Measurements from ENCODE around the gene GRAPL. TPM values are rescaled to one million over a fixed set of nuclear protein-coding genes. Genes with fewer than 3 reads are reported as not detected.
"Not testable (repeated sequence)": the region's sequence is repeated elsewhere in the genome, so short reads cannot be mapped to it uniquely, and the experiment has no call there.

Gene GRAPL
- polyA plus RNA-seq (ENCODE audit: insufficient read length): 2.1 TPM

DNA sequence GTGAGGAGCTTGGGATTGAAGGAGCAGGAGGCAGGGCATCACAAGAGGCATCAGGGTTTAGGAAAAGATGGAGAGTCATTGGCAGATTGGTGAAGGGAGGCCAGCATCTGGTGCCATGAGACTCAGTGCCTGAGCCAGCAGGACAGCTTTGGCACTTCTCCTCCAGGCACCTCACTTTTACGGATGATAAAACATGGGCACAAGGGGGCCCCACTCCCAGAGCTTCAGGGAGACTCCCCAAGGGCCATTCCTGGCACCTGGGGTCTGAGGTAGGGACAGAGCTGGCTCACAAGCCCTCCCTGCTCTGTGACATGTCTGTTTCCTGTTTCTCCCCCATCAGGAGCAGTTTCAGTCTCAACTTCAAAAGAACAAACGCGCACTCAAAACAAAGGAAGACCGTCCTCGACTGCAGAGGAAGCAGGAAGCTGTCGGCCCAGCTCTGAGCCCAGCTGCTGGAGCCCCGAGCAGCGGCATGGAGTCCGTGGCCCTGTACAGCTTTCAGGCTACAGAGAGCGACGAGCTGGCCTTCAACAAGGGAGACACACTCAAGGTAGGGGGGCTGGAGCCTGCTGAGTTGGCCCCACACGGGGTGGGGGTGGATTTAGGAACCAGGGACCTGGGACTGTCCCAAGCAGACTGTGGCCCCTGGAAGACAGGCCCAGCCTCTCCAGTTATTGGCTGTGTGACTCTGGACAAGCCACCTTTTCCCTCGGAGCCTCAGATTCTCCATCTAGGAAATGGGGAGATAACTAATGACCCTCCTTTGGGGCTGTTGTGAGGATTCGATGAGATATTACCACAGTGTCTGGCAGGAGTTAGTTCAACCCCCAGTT, at the start of gene GRAPL:
TSS of gene GRAPL (plus strand) at position 442 of the 833 bp plus-strand sequence. CDS start at position 473, 31 bp downstream.
- DNase-seq: not testable (repeated sequence)

DNA sequence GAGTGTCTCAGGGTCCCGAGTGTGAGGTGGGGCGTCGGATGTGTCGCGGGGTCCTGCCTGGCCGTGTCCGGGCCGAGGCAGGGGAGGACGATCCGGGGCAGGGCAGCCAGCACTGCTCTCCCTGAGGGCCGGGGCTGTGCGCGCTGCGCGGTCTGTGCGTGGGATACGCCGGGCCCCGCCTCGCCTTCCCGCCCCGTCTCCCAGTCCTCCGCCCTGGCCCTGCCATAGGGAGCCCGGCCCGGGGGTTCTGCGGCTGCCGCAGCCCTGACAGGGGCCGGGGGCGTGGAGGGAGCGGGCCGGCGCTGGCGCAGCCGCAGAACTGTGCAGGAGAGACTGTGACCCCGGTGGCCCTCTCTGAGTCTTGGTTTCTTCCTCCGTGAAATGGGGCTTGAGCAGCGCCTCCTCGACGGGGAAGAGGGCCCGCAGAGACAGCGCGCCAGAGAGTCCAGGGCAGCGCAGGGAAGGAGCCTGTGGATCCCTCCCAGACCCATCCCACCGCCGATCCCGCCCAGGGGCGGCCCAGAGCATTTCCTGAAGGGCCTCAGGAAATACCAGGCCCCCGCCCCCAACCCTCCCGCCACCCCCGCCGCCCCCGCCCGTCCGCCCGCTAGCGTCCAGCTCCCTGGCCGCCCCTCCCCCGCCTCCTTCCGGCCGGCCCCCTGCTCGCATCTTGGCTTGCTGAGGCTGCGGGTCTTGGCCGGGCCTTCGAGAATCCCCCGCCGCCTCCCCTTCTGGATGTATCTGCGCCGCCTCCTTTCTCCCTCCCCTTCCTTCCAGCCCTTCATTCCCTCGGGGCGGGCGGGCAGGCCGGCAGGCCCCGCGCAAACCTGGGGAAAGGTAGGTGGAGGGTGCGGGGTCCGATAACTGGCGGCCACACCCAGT, 38.3 kb upstream of the GRAPL start:
- not testable (repeated sequence) for DNase-seq

DNA sequence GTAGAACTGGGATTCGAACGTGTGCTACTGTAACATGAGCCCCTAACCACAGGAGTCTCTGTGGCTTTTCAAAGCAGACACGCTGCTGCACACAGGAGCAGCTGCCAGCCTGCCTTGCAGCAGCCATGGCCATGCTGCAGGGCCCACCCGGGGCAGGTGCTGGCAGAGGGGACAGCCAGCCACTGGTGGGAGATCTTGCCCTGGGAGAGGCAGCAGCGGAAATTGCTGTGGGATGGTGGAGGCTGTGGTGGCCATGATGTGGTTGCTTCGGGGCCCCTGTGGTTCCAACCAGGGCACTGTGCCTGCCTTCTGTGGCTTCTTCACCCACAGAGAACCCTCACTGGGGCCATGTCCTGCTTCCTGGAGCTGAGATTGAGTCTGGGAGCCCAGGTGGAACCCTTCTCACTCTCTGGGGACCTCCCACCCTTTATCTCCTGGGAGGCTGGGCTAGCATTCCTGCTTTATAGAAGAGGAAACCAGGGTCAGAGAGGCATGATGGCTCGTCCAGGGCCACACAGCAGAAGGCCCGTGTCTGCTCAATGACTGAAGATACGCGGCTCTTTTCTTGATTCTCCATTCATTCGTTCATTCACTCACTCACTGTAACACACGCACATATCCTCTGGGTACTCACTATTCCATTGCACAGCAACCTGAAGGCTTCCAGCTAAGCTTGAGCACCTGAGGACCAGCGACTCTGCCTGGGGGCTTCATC, 37.2 kb upstream of the GRAPL start:
- not testable (repeated sequence) for DNase-seq

DNA sequence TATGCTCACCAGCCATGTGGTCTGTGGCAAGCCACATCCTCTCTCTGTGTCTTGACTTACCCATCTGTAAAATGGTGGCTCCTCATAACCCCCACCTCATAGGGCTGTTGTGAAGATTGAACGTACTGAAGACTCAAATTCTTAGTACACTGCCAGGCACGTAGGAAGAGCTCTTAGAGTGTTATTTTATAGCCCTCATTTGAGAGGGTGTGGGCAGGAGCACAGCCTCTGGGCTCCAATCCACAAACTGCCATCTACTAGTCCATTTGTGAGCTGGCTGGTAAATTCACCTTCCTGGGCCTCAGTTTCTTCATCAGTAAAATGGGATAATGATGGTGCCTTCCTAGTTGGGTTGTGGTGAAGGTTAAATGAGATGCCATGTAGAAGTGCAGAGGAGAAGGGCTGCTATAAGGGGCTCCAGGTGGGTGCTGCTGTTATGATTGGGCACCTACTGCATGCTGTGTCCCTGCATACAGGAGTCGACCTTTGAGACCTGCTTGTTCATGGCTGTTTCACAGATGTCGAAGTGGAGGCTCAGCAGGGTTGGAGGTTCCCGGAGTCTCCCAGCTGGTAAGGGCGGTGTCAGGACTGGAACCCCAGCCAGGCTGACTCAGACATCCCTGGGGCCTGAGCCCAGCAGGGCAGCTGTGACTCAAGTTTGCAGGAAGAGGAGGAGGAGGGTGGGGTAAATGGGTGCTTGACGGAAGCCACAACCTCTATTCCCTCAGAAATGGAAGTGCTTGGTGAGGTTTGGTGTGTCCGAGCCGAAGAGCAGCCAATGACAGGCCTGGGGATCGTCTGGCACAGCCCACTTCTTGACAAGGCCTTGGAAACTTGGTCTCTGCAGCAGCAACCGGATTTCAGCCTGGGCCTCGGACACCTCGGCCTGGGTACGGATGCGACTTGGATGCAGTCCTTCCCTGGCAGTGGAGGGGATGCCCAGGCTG, 34.4 kb upstream of the GRAPL start:
- not testable (repeated sequence) for DNase-seq

DNA sequence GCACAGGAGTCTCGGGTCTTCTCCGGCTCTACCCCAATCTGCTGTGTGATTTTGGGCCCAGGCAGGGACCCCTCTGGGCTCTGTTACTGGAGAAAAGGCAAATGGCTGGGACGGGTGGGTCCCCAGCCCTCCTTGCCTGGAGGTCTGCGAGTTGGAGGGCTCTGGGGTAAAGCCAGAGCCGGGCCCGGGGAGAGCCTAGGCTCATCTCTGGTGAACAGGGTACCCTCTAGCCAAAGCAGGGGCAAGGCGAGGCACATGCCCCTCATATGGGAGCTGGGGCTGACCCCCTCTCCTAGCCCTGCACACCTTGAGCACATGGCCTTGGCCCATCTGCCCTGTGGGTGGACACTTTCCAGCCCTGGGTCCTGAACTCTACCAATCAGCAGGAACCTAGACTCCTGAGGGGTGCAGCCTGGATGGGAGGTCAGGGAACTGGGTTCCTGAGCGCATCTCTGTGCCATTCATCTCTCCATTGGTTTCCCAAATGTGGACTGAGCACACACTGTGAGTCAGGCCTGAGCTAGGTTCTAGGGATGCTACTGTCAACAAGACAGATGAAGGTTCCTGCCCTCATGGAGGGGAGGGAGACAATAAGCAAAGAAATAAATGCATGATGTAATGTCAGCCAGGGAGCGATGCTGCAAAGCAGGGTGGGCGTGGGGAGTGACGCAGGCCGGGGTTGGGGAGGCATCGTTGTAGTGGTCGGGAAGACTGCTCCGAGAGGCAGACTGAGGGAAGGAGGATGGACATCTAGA, 33.5 kb upstream of the GRAPL start:
- not testable (repeated sequence) for DNase-seq

DNA sequence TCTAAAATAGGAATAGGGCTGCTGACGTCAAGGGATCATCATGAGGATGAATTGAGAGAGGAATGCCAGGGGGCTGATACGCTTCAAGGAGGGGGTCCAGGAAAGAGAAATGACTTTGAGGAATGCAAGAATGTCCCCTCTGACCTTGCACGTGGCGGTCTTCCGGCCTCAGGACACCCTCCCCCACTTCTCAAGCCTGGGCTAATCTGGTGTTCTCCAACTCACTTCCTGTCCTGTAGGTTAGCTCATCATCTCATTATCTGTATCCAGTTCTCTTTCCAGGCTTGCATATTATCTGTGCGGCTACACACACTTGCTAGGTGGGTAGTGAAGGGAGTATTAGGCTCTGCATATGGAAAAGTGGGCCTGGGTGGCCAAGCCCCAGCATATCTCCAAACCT, 18.9 kb upstream of the GRAPL start:
- not testable (repeated sequence) for DNase-seq

DNA sequence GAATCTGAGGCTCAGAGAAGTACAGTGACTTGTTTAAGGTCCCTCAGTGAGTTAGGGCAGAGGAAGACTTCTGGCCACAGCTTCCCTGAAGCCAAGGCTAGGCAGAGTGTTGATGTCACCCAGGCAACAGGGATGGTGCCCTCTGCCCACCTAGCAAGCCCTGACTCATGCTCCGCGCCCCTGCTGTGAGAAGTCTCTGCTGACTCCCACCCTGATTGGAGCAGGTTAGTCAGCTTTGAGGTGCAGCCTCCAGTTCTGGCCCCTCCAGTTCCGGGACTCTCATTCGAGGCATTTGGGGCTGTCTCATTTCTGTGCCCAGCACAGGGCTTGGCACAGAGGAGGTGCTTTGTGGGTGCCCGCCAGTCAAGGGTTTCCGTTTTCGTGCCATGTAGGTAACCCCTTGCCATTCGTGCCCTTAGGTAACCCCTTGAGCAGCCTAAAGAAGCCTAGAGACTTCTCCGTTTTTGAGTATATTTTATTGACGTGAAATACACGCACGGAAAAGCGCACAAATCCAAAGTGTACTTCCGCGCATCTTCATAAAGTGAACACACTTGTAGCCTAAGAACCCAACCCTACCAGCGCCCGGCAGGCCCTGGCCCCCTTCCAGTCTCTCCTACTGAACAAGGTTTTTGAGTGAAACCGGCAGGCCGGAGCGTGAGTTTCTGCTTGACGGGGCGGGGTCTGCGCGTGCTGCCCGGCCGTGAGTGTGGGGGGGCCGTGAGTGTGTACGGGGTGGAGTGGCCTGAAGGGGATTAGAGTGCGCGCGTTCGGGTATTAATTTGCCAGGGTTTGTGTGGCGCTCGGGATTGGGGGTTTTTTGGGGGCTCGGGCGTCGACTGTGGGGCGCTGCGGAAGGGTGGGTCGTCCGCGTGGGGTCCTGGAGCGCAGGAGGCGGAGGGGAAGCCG, 16.9 kb upstream of the GRAPL start:
- DNase-seq: not testable (repeated sequence)

DNA sequence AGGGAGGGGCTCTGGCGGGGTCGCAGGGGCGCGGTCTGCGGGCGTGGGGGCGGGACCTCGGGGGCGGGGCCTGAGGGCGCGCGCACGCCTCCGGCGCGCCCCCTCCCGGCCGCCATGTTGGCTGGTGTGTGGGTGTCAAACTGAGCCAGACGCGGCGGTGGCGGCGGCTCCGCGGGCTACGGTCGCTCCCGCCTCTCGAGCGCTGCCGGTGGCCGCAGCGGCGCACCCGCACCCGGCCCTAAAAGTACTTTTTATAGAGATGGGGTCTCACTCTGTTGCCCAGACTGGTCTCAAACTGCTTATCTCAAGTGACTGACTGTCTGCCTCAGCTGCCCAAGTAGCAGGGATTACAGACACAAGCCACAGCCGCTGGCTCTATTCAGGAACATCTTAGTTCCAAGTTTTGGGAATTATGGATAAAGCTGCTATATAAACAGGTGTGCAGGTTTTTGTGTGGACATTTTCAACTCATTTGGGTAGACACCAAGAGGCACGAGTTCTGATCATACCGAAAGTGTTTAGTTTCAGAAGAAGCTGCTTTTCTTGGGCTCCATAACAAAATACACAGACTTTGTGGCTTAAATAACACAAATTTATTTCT, 16.2 kb upstream of the GRAPL start:
- peak; percentile 72 for DNase-seq

DNA sequence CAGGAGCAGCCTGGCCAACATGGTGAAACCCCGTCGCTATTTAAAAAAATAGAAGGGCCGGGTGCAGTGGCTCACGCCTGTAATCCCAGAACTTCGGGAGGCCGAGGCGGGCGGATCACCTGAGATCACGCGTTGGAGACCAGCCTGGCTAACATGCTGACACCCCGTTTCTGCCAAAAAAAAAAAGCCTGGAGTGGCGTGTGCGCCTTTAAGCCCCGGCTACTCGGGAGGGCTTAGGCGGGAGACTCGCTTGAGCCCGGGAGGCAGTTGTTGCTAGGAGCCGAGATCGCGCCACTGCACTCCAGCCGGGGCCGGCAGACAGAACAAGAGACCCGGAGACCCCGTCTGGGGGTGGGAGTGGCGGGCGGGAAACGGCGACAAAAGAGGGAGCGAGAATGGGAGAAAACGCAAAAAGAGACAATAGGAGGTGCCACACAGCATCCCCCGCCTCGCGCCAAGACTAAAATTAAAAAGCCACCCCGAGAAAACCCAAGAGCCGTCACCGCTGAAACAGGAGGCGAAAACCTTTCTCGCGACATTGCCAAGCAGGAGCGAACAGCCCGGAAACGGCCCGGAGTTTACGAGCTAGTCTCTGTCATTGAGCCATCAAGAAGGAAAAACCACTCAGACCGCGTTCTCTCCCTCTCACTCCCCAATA, 15.5 kb upstream of the GRAPL start:
- DNase-seq: peak; percentile 88

DNA sequence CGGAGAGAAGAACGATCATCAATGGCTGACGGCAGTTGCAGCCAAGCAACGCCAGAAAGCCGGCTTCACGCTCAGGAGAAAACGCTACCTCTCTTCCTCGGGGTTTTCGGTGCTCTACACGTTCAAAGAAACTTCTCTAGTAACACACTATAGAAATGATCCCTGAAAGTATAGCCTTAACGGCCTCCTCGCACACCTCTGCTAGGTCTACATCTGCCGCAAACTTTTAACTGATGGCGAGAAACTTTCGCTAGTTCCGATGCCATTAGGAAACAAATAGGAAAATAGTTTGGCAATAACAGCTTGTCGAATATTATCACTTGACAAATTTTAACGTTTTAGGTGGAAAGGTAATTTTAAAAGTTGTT, 14.9 kb upstream of the GRAPL start:
- DNase-seq: not testable (repeated sequence)

DNA sequence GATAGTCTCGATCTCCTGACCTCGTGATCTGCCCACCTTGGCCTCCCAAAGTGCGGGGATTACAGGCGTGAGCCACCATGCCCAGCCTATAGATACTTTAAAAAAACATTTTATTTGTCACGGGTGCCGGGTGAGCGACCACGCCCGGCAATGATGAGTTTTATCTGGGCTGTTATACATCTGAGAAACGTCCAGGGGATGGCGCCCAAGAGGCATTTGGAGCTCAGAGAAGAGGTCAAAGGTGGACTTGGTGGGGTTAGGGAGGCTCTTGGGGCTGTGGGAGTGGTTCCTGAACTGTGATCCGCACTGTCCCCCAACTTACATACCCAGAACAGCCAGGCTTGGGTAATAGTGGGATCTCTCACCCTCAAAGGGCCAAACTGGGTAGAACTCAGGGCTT, 8.7 kb upstream of the GRAPL start:
- DNase-seq: not testable (repeated sequence)

DNA sequence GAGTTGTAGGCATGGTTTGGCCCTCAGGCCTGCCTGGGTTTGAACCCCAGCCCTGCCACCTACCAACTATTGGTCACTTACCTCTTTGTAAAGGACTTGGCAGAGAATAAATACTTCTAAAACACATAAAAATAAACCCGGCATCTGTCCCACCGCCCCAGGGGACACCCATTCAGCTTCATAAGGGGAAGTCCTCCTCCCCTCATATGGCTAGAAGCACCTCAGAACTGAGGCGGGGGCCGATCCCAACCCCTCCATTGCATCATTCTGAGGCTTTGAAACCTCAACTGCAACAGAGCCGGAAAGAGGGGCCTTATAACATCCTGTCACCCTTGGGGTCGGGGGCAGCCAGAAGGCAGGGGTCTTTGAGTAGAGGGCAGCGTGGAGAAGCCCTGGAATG, 2.1 kb upstream of the GRAPL start:
- not testable (repeated sequence) for DNase-seq

DNA sequence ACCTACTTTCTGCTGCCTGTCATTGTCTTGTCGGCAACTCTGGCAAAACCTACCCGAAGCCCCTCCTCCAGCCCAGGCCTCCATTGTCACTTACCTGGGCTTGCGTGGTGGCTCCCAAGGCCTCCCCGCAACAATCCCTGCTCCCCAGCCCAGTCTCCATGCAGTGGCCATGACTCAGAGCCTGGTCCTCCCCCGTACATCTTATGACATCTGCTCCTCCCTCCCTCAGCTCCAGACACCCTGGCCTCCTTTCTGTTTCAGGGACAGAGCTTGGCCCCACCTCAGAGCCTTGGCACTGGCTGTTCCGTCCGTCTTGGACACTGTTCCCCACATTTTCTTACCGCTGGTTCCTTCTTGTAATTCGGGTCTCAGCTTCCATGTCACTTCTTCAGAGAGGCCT, 2.1 kb downstream of the GRAPL start:
- DNase-seq: not testable (repeated sequence)

DNA sequence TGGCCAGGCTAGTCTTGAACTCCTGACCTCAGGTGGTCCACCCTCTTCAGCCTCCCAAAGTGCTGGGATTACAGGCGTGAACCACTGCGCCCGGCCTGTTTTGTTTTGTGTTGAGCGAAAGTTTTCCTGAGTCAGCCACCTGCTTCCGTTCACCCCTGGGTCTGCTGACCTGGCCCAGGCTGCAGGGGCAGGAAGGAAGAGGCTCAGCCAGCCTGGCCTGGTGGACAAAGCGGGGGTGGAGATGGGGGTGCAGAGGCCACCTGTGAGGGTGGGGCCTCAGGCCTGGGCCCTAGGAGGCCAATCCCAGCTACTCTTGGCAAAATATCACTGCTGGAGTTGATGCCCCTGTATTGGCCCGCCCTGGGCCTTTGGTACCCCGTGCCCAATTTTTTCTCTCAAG, 3.7 kb downstream of the GRAPL start:
- DNase-seq: not testable (repeated sequence)

DNA sequence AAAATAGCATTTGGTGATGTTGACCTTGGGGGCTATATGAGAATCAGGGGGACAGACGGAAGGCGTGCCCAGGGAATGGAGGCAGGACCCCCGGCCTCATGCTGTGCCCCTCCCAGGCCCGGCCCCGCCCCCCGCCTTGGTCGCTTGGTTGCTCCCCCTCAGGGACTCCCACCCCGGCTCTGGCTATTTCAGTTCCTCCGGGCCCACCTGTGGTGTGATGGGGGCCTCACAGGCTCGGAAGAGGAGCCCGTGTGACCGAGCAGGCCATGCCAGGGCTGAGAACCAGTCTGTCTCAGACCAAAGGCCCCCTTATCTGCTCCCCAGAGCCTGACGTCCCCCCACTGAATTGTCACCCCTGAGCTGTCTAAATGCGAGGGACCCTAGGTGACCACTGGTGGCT, 4.4 kb downstream of the GRAPL start:
- not testable (repeated sequence) for DNase-seq

DNA sequence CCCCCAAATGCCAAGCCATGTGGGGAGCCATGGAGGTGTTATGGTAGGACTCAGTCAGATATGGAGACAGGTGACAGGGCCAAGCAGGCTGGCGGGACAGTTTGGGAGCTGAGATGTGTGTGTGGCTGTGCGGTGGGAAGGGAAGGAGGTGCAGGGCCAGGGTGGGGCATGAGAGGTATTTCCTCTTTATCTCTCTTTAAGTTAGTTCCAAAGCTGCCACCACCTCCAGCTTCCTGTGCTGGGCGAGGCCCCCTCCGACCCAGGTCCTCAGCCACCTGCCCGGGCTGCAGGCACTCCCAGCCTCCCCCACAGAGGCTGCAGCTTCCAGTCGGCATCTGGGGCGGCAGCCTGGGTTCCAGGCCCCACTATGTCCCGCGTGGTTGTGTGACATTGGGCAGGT, 6.4 kb downstream of the GRAPL start:
- not testable (repeated sequence) for DNase-seq

DNA sequence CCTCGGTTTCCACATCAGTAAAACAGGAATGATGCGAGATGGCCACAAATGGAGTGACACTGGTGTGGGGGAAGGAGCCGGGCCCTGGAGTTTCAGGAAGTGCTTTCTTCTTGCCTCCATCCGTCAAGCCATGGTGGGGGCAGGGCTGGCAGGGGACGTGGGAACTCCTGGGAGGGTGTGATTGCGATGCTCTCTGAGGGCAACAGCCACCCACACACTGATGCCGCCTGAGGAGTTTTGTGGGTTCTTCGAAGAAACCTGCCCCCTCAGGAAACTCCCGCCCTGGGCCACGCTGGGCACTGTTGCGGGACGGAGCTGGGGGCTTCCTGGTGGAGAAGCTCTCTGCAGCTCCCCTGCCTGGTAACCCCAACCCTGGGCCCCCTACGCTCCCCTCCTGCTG, 8.0 kb downstream of the GRAPL start:
- DNase-seq: not testable (repeated sequence)

DNA sequence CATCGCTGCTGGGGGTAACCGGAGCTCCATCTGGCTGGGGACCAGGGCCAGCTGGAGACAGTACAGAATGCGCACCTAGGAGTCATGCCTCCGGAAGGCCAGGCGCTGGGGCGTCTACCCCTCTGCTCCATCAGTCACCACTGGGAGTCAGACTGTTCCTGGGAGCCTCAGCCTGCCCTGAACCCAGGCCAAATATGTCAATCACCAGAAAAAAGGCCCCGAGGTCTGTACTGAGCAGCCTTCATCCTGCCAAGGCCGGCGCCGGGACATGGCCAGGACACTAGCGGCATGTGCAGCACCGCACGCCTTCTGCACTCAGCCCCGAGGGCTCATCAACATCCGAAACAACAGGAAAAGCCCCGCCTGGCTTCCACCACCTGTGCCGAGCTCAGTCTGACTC, 8.7 kb downstream of the GRAPL start:
- not testable (repeated sequence) for DNase-seq

DNA sequence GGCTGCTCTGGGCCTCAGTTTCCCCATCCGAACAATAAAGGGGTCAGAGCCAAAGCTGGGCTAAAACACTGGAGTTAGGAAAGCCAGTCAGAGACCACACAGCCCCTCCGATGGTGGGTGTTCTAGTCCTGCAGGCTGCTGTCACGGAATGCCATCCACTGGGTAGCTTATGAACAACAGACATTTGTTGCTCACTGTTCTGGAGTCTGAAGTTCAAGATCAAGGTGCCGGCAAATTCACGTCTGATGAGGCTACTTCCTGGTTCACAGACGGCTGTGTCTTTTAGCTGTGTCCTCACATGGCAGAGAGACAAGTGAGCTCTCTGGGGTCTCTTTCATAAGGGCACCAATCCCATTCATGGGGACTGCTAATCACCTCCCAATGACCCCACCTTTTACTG, 9.2 kb downstream of the GRAPL start:
- not testable (repeated sequence) for DNase-seq

Data from hindlimb muscle (tissue), 1 donor.